ENCODE results near the gene MUC22. TPM values are rescaled to one million over a fixed set of nuclear protein-coding genes. Genes with fewer than 3 reads are reported as not detected.

Gene MUC22
- total and polyA plus RNA-seq, 4 donors, result 0.02 to 0.11 (median 0.05) TPM

- Histone ChIP-seq H3K4me1 (ENCODE audit: control insufficient read depth in 5 of 5, insufficient read depth in 5 of 5, low read length in 5 of 5) (peaks cover 0 to 13% (median 0%) of the 10 kb centered on the region in 5 donors), H3K9ac (ENCODE audit: insufficient read depth in 1 of 2, low read length in 2 of 2) (no peak overlapping the region), H3K36me3 (ENCODE audit: control insufficient read depth in 4 of 4, insufficient read depth in 4 of 4, low read length in 4 of 4) (no peaks in the 10 kb centered on the region), H3K4me3 (no peak overlapping the region), H3K9me3 (ENCODE audit: control insufficient read depth in 4 of 4, insufficient read depth in 3 of 4, low read length in 3 of 4) (no peaks in the 10 kb centered on the region), H3K27me3 (ENCODE audit: control insufficient read depth in 3 of 3, insufficient read depth in 3 of 3, low read length in 2 of 3) (no peaks in the 10 kb centered on the region), H3K27ac (ENCODE audit: low read depth in 1 of 2, low read length in 1 of 2) (no peak overlapping the region)
- ATAC-seq (ENCODE audit: insufficient read depth, low FRiP score) (no peak), DNase-seq (no peak)
- no peak for TF ChIP-seq CTCF (IDR thresholded peaks at IDR 0.05; ENCODE audit: control extremely low read depth, extremely low read depth)
- 74 to 87% methylated on average over 2 of the region's 2 CpGs for WGBS, 2 donors
Measured at GRCh38 chr6:31002471-31002870, 7.8 kb upstream of the MUC22 start.

- Histone ChIP-seq H3K27ac (ENCODE audit: low read depth in 1 of 2, low read length in 1 of 2) (peak overlapping the region in 1 of 2 donors; percentile 66), H3K27me3 (ENCODE audit: control insufficient read depth in 3 of 3, insufficient read depth in 3 of 3, low read length in 2 of 3) (peaks cover 0 to 2% (median 0%) of the 10 kb centered on the region in 3 donors)
- 54 to 63% methylated on average over 4 of the region's 4 CpGs for WGBS, 2 donors
Measured at GRCh38 chr6:31004794-31005193, 5.5 kb upstream of the MUC22 start.

GRCh38 chr6:31005249-31006020 lies 4.8 kb upstream of the MUC22 start:
- peak in 1 of 3 donors; percentile 41 for DNase-seq
- H3K9ac ChIP-seq (ENCODE audit: insufficient read depth in 1 of 2, low read length in 2 of 2), result no peak overlapping the region
- no peak for TF ChIP-seq CTCF (IDR thresholded peaks at IDR 0.05; ENCODE audit: control extremely low read depth, extremely low read depth)
- H3K27me3 ChIP-seq (ENCODE audit: control insufficient read depth in 3 of 3, insufficient read depth in 3 of 3, low read length in 2 of 3), result peaks cover 0 to 2% (median 0%) of the 10 kb centered on the region in 3 donors
- ATAC-seq (ENCODE audit: insufficient read depth, low FRiP score), result no peak
- H3K4me3 ChIP-seq, result no peak overlapping the region
- H3K9me3 ChIP-seq (ENCODE audit: control insufficient read depth in 4 of 4, insufficient read depth in 3 of 4, low read length in 3 of 4), result no peaks in the 10 kb centered on the region
- peak overlapping the region in 1 of 2 donors; percentile 66 for H3K27ac ChIP-seq (ENCODE audit: low read depth in 1 of 2, low read length in 1 of 2)
- H3K36me3 ChIP-seq (ENCODE audit: control insufficient read depth in 4 of 4, insufficient read depth in 4 of 4, low read length in 4 of 4), result no peaks in the 10 kb centered on the region
- 58 to 75% methylated on average over 9 of the region's 9 CpGs for WGBS, 2 donors
- H3K4me1 ChIP-seq (ENCODE audit: control insufficient read depth in 5 of 5, insufficient read depth in 5 of 5, low read length in 5 of 5), result peaks cover 0 to 20% (median 0%) of the 10 kb centered on the region in 5 donors

More at GRCh38 chr6:31004794-31005193, 5.5 kb upstream of the MUC22 start:
- no peak for DNase-seq
- no peak for TF ChIP-seq CTCF (IDR thresholded peaks at IDR 0.05; ENCODE audit: control extremely low read depth, extremely low read depth)
- Histone ChIP-seq H3K36me3 (ENCODE audit: control insufficient read depth in 4 of 4, insufficient read depth in 4 of 4, low read length in 4 of 4) (no peaks in the 10 kb centered on the region), H3K4me1 (ENCODE audit: control insufficient read depth in 5 of 5, insufficient read depth in 5 of 5, low read length in 5 of 5) (peaks cover 0 to 20% (median 0%) of the 10 kb centered on the region in 5 donors), H3K9me3 (ENCODE audit: control insufficient read depth in 4 of 4, insufficient read depth in 3 of 4, low read length in 3 of 4) (no peaks in the 10 kb centered on the region), H3K4me3 (no peak overlapping the region), H3K9ac (ENCODE audit: insufficient read depth in 1 of 2, low read length in 2 of 2) (no peak overlapping the region)
- no peak for ATAC-seq (ENCODE audit: insufficient read depth, low FRiP score)

Measured in lung (tissue), 12 donors.